Nasal cavity respiratory epithelium epithelial cell of viscerocranial mucosa (primary cell): ENCODE data around the gene TSSK2. TPM values are rescaled to one million over a fixed set of nuclear protein-coding genes. Genes with fewer than 3 reads are reported as not detected.

Experiments used
- total RNA-seq: library from RNA; depleted of rRNA; stranded (reverse); fragments of >200 nt; gene quantifications from 2 replicates; pipeline ENCODE4 v1.2.3, GENCODE V29; 2014

TSSK2 gene
- under 0.01 TPM in 1 of 2 replicates, not detected in the other for total RNA-seq

DNA sequence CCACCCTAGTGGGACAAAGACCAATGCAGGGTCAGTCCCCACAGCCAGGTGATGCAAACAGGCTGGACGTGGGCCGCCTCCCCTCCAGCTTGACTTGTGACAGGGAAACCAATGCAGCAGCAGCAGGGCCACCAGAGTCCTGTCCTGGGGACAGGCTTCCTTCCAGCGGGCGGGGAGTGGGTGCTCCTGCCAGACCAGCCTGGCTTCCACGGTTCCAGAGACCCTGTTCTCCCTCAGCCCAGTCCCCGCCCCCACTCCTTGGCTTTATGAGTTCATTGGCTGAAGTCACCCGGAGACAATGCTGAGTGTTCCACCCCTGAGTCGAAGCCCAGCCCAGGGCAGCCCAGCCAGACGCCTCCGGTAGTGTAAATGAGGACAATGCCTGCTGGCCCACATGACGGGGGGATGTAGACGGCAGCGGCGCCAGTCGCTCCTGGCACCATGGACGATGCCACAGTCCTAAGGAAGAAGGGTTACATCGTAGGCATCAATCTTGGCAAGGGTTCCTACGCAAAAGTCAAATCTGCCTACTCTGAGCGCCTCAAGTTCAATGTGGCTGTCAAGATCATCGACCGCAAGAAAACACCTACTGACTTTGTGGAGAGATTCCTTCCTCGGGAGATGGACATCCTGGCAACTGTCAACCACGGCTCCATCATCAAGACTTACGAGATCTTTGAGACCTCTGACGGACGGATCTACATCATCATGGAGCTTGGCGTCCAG lies at the start of gene TSSK2:
TSS of gene TSSK2 (plus strand) at position 350 of the 726 bp plus-strand sequence. CDS start at position 442, 92 bp downstream.

DNA sequence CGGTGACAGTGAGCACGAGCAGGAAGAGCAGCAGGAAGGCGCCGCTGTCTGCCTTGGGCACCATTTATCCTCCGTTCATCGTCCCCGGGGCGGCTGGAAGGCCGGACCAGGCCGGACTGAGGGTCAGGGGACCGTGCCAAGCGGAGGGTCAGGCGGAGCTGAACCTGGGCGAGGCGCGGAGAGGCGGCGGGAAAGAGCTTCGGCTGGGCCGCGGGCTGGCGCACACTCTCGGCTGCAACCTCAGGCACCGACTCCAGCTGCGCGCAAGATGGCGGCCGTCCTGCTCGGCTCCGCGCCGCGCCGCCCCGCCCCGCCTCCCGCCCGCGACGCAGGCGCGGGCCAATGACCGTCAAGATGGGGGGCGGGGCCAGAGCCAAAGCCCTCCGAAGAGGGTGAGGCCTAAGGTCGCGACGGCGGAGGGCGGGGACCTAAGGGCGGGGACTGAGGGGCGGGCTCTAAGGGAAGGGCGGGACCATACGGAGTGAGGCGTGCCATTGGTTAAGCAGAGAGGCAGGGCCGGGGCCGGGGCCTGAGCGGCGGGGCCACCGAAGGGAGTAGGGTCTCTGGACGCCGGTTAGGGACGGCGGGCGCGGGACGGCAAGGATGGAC lies 8.9 kb upstream of the TSSK2 start, which contains the start of gene DGCR2:
TSS of gene DGCR2 (minus strand) at position 270 of the 609 bp plus-strand sequence. CDS start at position 64, 206 bp downstream.

DNA sequence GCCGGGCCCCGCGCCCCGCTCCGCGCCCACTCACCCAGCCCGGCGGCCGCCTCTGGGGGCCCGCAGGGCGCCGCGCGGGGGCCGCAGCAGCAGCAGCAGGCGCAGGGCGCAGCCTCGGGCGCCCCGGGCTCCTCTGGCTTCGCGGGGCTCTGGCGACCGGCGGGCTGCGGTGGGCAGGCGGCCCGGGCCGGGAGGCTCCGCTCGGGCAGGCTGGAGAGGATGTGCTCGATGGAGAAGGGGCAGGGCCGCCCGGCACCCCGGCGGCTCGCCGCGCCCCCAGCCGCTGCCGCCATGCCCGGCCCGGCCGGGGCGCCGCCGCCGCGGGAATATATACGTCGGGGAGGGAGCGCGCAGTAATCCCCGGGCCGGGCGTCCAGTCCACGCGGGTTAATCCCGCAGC lies 18.9 kb downstream of the TSSK2 start, which contains the start of gene GSC2:
TSS of gene GSC2 (minus strand) at position 302 of the 400 bp plus-strand sequence. CDS start at position 293, 9 bp downstream.

DNA sequence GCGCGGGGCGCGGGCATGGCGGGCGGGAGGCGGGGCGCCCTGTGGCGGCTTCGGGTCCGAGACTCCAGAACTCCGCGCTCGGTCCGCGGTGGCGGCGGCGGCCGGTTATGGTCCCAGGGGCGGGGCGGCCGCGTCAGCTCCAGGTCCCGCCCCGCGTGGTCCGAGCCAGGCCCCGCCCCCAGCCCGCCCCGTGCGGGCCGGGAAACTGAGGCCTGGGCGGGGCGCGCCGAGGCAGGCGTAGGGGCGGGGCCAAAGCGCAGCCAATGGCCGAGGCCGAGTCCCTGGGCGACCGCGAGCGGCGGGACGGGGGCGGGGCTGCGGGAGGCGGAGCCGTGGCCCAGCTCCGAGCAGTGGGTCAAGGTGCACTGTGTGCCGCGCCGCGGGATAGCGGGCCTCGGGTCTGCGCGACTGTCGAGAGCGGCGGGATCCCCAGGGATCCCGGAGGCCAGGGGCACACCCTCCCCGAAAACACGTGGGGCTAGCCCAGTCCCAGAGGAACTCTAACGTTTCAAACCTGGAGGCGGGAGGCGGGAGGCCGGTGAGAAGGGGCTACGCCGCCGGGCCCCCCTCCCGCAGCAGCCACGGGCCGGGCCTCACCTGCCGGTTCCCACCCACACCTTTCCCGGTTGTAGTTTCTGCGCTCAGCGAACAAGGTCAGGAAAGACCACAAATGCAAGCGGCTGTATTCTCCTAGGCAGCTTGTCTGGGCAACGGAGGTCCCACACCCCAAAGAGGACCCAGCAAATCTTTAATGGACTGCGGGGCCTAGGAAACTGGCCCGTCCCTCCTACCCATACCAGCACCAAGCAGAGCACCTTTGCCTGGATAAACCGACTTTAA lies 47.8 kb downstream of the TSSK2 start, which contains the start of gene SLC25A1:
TSS of gene SLC25A1 (minus strand) at position 80 of the 840 bp plus-strand sequence. CDS start at position 17, 63 bp downstream.

Other genes with a start within 250 kb of the TSSK2 start
- 1.00 and 2.1 TPM in 2 replicates for gene DGCR6, start 225.0 kb upstream of the TSSK2 start, total RNA-seq
- 6.2 and 9.4 TPM in 2 replicates for gene PRODH, start 195.0 kb upstream of the TSSK2 start, total RNA-seq
- gene DGCR2, start 8.9 kb upstream of the TSSK2 start, total RNA-seq: 64.9 and 90.3 TPM in 2 replicates
- gene ESS2, start 13.3 kb downstream of the TSSK2 start, total RNA-seq: 7.9 and 11.7 TPM in 2 replicates
- gene GSC2, start 19.0 kb downstream of the TSSK2 start, total RNA-seq: not detected in 2 replicates
- 62.9 and 78.9 TPM in 2 replicates for gene SLC25A1, start 47.4 kb downstream of the TSSK2 start, total RNA-seq
- 8.5 and 26.9 TPM in 2 replicates for gene CLTCL1, start 160.4 kb downstream of the TSSK2 start, total RNA-seq